Hepatocyte (in vitro differentiated cells): ENCODE measurements around the gene KCND3. TPM values are rescaled to one million over a fixed set of nuclear protein-coding genes. Genes with fewer than 3 reads are reported as not detected.
A peak's percentile ranks its signal among the peaks of the same experiment; 100 is the strongest.

Source experiments
- DNase-seq: peaks from one replicate; pipeline ENCODE4 v3.0.0-alpha.2; 2016; ENCODE audit warnings: low spot score
- H2AFZ ChIP-seq: fragments of 200-600 bp; sonication (generic); 2 replicates; pipeline ENCODE4 v1.6.0; 2016; ENCODE audit warnings: antibody characterized with exemption, mild to moderate bottlenecking
- H3K27ac ChIP-seq: fragments of 200-600 bp; sonication (generic); 2 replicates; pipeline ENCODE4 v1.5.1; 2016; ENCODE audit warnings: mild to moderate bottlenecking
- H3K27me3 ChIP-seq: fragments of 200-600 bp; sonication (generic); 2 replicates; pipeline ENCODE4 v1.6.1; 2016
- H3K36me3 ChIP-seq: fragments of 200-600 bp; sonication (generic); replicated peaks from 2 replicates; pipeline ENCODE4 v1.5.1; 2016; ENCODE audit warnings: low read depth; ENCODE audit not compliant: insufficient read depth
- H3K4me1 ChIP-seq: fragments of 200-600 bp; sonication (generic); 2 replicates; pipeline ENCODE4 v1.5.1; 2016; ENCODE audit warnings: mild to moderate bottlenecking, moderate library complexity; ENCODE audit not compliant: insufficient read depth
- H3K4me2 ChIP-seq: fragments of 200-600 bp; sonication (generic); 2 replicates; pipeline ENCODE4 v1.6.0; 2016
- H3K4me3 ChIP-seq: fragments of 200-600 bp; sonication (generic); 2 replicates; pipeline ENCODE4 v1.5.1; 2016; ENCODE audit warnings: mild to moderate bottlenecking
- H3K79me2 ChIP-seq: fragments of 200-600 bp; sonication (generic); 2 replicates; pipeline ENCODE4 v1.6.0; 2017; ENCODE audit warnings: mild to moderate bottlenecking
- H3K9me2 ChIP-seq: fragments of 200-600 bp; sonication (generic); replicated peaks from 2 replicates; pipeline ENCODE4 v1.6.0; 2017; ENCODE audit warnings: mild to moderate bottlenecking; ENCODE audit not compliant: insufficient read depth
- H3K9me3 ChIP-seq: fragments of 200-600 bp; sonication (generic); 2 replicates; pipeline ENCODE4 v1.5.1; 2016; ENCODE audit warnings: low read depth, mild to moderate bottlenecking
- H4K20me1 ChIP-seq: fragments of 200-600 bp; sonication (generic); 2 replicates; pipeline ENCODE4 v1.6.0; 2016; ENCODE audit warnings: mild to moderate bottlenecking; ENCODE audit not compliant: insufficient read depth, poor library complexity, severe bottlenecking
- EZH2 ChIP-seq: fragments of 200-600 bp; sonication (generic); IDR thresholded peaks from 2 replicates; pipeline ENCODE4 v1.6.1; 2016; ENCODE audit warnings: antibody characterized with exemption, mild to moderate bottlenecking, borderline replicate concordance
- EZH2phosphoT487 ChIP-seq: fragments of 200-600 bp; sonication (generic); IDR thresholded peaks from one replicate; pipeline ENCODE4 v1.6.1; 2018; ENCODE audit warnings: antibody characterized with exemption, mild to moderate bottlenecking, low read depth, moderate library complexity; ENCODE audit not compliant: unreplicated experiment, severe bottlenecking
- WGBS: methylation state at CpG from one replicate; pipeline ENCODE4 v1.1.6; 2016; ENCODE audit warnings: low lambda C conversion rate; ENCODE audit errors: missing lambda C conversion rate; 5-methylcytosine and 5-hydroxymethylcytosine counted together
- polyA plus RNA-seq: library from polyadenylated mRNA; unstranded; fragments of >200 nt; fragmentation: Nextera tagmentation; extraction: Ambion mirVana; gene quantifications from 2 replicates; pipeline ENCODE4 v1.2.1, GENCODE V29; 2016
- total RNA-seq: library from RNA; depleted of rRNA; stranded (reverse); fragments of >200 nt; gene quantifications from 2 replicates; pipeline ENCODE4 v1.2.3, GENCODE V29; 2014
- TF ChIP-seq, protein P1 (sequence below): fragments of 200-600 bp; sonication (generic); IDR thresholded peaks from 2 replicates; pipeline ENCODE4 v1.5.1; 2016; ENCODE audit warnings: antibody characterized with exemption, mild to moderate bottlenecking; ENCODE audit not compliant: poor library complexity

KCND3 gene
- total and polyA plus RNA-seq, 2 experiments from 2014 or later = 1.4 to 2.7 TPM

DNA sequence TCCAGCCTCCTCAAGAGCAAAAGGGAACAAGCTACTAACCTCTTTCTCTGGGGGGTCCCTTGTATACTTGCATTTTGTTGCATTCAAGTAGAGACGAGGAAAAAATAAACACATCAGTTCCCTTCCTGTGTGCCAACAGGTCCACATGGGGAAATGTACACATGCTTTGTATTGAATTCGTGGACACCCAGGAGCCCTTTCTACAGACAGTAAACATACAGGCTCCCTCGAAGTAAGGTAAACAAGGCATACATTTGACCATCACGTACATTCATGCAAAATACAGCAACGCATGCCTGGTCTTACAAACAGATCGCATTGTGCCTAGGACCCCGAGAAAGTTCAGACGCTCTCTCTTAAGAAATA, 1.1 kb downstream of the KCND3 start:
- TF ChIP-seq, protein P1, sequence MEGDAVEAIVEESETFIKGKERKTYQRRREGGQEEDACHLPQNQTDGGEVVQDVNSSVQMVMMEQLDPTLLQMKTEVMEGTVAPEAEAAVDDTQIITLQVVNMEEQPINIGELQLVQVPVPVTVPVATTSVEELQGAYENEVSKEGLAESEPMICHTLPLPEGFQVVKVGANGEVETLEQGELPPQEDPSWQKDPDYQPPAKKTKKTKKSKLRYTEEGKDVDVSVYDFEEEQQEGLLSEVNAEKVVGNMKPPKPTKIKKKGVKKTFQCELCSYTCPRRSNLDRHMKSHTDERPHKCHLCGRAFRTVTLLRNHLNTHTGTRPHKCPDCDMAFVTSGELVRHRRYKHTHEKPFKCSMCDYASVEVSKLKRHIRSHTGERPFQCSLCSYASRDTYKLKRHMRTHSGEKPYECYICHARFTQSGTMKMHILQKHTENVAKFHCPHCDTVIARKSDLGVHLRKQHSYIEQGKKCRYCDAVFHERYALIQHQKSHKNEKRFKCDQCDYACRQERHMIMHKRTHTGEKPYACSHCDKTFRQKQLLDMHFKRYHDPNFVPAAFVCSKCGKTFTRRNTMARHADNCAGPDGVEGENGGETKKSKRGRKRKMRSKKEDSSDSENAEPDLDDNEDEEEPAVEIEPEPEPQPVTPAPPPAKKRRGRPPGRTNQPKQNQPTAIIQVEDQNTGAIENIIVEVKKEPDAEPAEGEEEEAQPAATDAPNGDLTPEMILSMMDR = no peak
- no peak for TF ChIP-seq EZH2
- no peak for TF ChIP-seq EZH2phosphoT487
- Histone ChIP-seq H3K4me3 (no peak overlapping the region), H3K4me2 (peak overlapping the region; percentile 99), H3K27ac (no peak overlapping the region), H4K20me1 (no peaks in the 10 kb centered on the region), H3K36me3 (no peaks in the 10 kb centered on the region), H3K79me2 (no peaks in the 10 kb centered on the region), H3K27me3 (peaks cover 69% of the 10 kb centered on the region), H3K9me3 (no peaks in the 10 kb centered on the region), H3K9me2 (no peaks in the 10 kb centered on the region), H3K4me1 (peaks cover 24% of the 10 kb centered on the region), H2AFZ (no peak overlapping the region)
- no peak for DNase-seq
- WGBS = 25% methylated on average over 8 of the region's 8 CpGs

DNA sequence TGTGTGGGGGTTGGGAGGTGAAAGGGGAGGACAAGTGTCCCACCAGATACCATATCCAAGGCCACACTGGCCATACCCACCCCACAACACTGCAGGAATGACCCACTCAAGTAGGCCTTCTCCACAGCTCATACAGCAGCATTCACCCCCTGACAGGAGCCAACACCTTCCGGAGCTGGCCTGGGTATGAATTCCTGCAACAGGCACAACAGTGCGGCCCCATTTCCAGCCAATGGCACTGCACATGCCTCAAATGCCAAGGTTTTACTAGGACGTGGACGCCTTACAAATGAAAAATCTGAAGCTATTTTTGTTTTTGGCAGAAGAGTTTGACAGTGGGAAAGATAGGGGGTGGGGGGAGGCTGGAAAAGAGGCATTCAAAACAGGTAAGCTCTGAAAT, 2.0 kb downstream of the KCND3 start:
- no peaks in the 10 kb centered on the region for H3K9me3 ChIP-seq
- 69% methylated on average over 4 of the region's 4 CpGs for WGBS
- H3K79me2 ChIP-seq = no peaks in the 10 kb centered on the region
- TF ChIP-seq, protein P1 = no peak
- TF ChIP-seq EZH2 = no peak
- TF ChIP-seq EZH2phosphoT487 = no peak
- no peak overlapping the region for H2AFZ ChIP-seq
- H3K4me3 ChIP-seq = no peak overlapping the region
- peaks cover 24% of the 10 kb centered on the region for H3K4me1 ChIP-seq
- H3K36me3 ChIP-seq = no peaks in the 10 kb centered on the region
- H4K20me1 ChIP-seq = no peaks in the 10 kb centered on the region
- peaks cover 60% of the 10 kb centered on the region for H3K27me3 ChIP-seq
- H3K9me2 ChIP-seq = no peaks in the 10 kb centered on the region
- DNase-seq = no peak
- H3K27ac ChIP-seq = no peak overlapping the region
- no peak overlapping the region for H3K4me2 ChIP-seq

DNA sequence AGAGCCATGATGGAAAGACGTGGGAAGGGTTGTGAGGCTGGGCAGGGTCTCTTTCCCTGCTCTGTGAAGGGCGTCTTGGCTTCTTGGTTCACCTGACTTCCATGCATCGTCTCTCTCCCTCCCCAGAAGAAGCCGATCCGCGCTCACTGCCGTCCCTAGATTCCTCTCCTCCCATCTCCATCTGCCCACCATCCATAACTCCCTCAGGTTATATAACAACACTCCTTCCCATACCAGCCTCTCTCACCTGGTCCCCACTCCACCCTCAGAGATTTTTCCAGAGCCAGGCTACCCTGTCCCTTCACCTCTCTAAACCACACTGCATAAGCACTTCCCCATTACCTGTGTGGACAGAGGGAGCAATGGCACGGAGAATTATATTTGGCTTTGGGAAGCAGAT, 6.0 kb downstream of the KCND3 start:
- Histone ChIP-seq H3K27me3 (peaks cover 25% of the 10 kb centered on the region), H3K36me3 (no peaks in the 10 kb centered on the region), H2AFZ (no peak overlapping the region), H3K9me2 (no peaks in the 10 kb centered on the region), H4K20me1 (no peaks in the 10 kb centered on the region), H3K4me3 (no peak overlapping the region), H3K4me2 (no peak overlapping the region), H3K79me2 (no peaks in the 10 kb centered on the region), H3K27ac (no peak overlapping the region), H3K4me1 (peaks cover under 1% of the 10 kb centered on the region), H3K9me3 (no peaks in the 10 kb centered on the region)
- DNase-seq = no peak
- WGBS = 92% methylated on average over 8 of the region's 8 CpGs
- TF ChIP-seq, protein P1 = no peak
- TF ChIP-seq EZH2 = no peak
- no peak for TF ChIP-seq EZH2phosphoT487

DNA sequence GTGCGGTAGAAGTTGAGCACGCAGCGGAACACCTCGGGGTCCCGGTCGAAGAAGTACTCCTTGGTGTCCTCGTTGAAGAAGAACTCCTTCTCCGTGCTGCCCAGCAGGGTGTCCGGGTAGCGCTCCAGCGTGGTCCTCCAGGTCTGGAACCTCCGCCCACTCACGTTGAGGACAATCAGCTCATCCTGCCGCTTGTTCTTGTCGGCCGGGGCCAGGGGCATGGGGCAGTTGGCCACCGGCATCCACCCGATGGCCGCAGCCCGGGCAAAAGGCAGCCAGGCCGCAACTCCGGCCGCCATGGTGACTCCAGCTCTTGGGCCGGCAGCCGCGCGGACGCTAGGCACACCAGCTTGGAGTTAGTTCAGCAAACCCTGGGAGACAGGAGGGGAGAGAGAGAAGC, 7.0 kb downstream of the KCND3 start:
- no peak for DNase-seq
- Histone ChIP-seq H3K79me2 (no peaks in the 10 kb centered on the region), H3K27me3 (peaks cover 14% of the 10 kb centered on the region), H3K4me3 (no peak overlapping the region), H3K4me2 (no peak overlapping the region), H3K9me2 (no peaks in the 10 kb centered on the region), H3K9me3 (no peaks in the 10 kb centered on the region), H3K36me3 (no peaks in the 10 kb centered on the region), H3K27ac (no peak overlapping the region), H3K4me1 (no peaks in the 10 kb centered on the region), H4K20me1 (no peaks in the 10 kb centered on the region), H2AFZ (no peak overlapping the region)
- WGBS = 98% methylated on average over 28 of the region's 28 CpGs
- no peak for TF ChIP-seq EZH2phosphoT487
- TF ChIP-seq EZH2 = no peak
- TF ChIP-seq, protein P1 = no peak
